ENCODE results near the gene CACNA1F. TPM values are rescaled to one million over a fixed set of nuclear protein-coding genes. Genes with fewer than 3 reads are reported as not detected.

Gene CACNA1F
- total and polyA plus RNA-seq, 9 of the 15 experiments (the other 6 are each of a cell fraction or from before 2014, with no cell fraction given) = under 0.01 to 0.41 (median 0.03) TPM; not detected in 3

DNA sequence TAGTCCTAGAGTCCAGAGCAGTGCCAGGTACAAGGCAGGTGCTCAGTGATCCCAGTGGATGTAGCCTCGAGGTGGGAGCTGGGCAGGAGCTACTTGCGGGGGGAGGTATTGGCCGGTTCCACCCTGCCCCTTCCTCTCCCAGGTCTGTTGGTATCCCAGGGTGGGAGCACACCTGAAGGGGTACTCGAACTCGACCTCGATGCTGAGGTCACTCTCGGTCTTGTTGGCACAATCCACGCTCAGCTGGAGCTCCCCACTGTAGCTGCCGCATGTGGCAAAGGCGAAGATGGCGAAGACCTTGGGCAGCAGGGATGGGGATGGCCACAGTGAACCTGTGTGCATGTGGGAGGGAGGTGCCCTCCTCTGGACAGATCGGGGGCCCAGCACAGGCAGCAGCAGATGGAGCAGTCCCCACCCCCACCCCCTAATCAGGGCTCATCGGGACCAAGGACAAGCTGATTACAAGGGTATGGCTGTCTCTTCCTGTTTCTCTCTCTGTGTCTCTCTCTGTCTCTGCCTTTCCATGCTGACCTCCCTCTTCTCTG, 35.5 kb downstream of the CACNA1F start:
- Histone ChIP-seq H3K79me2 (ENCODE audit: control insufficient read depth, insufficient read depth, low read length) (no peaks in the 10 kb centered on the region), H3K9me3 (replicated peaks; ENCODE audit: control insufficient read depth, insufficient read depth, low read depth, low read length) (no peaks in the 10 kb centered on the region), H3K4me2 (ENCODE audit: insufficient read depth, low read length) (peak overlapping the region; percentile 49; the same call in 1 of the 2 replicates), H3K36me3 (ENCODE audit: control insufficient read depth, insufficient read depth, low read length) (no peaks in the 10 kb centered on the region), H3K27me3 (ENCODE audit: control insufficient read depth in 2 of 2, insufficient read depth in 2 of 2, low read length in 2 of 2) (no peaks in the 10 kb centered on the region), H3K4me3 (no peak overlapping the region), H3K9ac (ENCODE audit: insufficient read depth in 1 of 2, low read depth in 2 of 2, low read length in 2 of 2) (peak overlapping the region in 1 of 2 experiments; percentile 49; a peak in 3 of 4 replicates), H3K4me1 (replicated peaks in 1 of 2; ENCODE audit: control insufficient read depth in 2 of 2, insufficient read depth in 2 of 2, low read length in 2 of 2) (peaks cover 30 to 37% of the 10 kb centered on the region in 2 experiments; a peak in 4 of 5 replicates), H4K20me1 (replicated peaks; ENCODE audit: control insufficient read depth, insufficient read depth, low read length) (no peaks in the 10 kb centered on the region), H3K9me1 (ENCODE audit: control insufficient read depth, insufficient read depth, low read length) (no peaks in the 10 kb centered on the region), H2AFZ (ENCODE audit: low read depth, low read length) (peak overlapping the region; percentile 51; the same call in 1 of the 2 replicates), H3K27ac (ENCODE audit: extremely low read depth, low read depth, low read length) (no peak overlapping the region)
- DNase-seq (ENCODE audit: extremely low read depth in 1 of 4, low spot score in 3 of 4) = no peak
- in situ Hi-C loops (cut with MboI) (no loop called here), intact Hi-C loops (cut with micrococcal nuclease) (no loop called here)
- no peak for ATAC-seq
- ChIA-PET POLR2A (interaction anchor here (0.6 to 0.8 kb wide), 2 partner anchors 17 to 23 kb away, joined by 3 to 5 read pairs; no protein-coding TSS in a partner anchor), CTCF (ENCODE audit: low intra/inter-chr PET ratio) (no interaction called here)
- BruUV-seq (replicated peaks) = no TSS peak
- FAIRE-seq = no peak
- 52% methylated on average over 9 of the region's 13 CpGs for WGBS (ENCODE audit: insufficient coverage, low coverage, missing lambda C conversion rate)
- TF ChIP-seq, protein P1, sequence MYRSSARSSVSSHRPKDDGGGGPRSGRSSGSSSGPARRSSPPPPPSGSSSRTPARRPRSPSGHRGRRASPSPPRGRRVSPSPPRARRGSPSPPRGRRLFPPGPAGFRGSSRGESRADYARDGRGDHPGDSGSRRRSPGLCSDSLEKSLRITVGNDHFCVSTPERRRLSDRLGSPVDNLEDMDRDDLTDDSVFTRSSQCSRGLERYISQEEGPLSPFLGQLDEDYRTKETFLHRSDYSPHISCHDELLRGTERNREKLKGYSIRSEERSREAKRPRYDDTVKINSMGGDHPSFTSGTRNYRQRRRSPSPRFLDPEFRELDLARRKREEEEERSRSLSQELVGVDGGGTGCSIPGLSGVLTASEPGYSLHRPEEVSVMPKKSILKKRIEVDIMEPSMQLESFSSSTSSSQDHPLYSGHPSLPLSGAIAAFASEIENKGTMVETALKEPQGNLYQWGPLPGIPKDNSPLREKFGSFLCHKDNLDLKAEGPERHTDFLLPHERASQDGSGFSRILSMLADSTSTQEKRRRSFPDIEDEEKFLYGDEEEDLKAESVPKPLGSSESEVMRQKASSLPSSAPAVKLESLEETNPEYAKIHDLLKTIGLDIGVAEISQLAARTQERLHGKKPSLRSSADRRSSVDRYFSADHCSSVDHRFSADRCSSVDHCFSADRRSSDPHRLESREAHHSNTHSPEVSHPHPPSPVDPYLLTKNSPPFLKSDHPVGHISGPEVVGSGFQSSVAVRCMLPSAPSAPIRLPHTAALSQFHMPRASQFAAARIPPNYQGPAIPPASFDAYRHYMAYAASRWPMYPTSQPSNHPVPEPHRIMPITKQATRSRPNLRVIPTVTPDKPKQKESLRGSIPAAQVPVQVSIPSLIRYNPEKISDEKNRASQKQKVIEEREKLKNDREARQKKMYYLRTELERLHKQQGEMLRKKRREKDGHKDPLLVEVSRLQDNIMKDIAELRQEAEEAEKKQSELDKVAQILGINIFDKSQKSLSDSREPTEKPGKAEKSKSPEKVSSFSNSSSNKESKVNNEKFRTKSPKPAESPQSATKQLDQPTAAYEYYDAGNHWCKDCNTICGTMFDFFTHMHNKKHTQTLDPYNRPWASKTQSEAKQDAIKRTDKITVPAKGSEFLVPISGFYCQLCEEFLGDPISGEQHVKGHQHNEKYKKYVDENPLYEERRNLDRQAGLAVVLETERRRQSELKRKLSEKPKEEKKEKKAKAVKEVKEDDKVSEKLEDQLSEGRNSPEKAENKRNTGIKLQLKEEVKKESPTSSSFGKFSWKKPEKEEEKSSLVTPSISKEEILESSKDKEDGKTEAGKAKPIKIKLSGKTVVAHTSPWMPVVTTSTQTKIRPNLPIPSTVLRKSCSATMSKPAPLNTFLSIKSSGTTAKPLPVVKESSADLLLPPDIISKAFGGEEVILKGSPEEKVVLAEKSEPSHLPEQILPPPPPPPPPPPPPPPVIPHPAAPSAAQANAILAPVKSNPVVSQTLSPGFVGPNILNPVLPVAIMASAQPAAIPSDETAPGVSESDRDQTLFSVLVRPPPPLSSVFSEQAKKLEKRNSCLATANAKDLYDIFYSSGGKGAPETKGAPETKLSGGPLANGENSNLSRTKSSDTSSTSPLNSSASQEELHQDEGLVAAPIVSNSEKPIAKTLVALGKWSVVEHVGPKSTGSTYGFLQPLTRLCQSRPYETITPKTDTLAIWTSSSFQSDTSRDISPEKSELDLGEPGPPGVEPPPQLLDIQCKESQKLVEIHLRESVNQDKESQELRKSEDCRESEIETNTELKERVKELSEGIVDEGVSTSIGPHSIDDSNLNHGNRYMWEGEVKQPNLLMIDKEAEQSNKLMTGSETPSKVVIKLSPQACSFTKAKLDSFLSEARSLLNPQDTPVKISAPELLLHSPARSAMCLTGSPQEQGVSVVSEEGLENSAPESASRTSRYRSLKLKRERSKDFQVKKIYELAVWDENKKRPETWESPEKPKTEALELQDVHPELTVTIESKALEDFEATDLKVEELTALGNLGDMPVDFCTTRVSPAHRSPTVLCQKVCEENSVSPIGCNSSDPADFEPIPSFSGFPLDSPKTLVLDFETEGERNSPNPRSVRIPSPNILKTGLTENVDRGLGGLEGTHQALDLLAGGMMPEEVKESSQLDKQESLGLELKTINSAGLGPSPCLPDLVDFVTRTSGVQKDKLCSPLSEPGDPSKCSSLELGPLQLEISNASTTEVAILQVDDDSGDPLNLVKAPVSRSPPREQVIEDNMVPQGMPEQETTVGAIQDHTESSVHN (IDR thresholded peaks at IDR 0.05; ENCODE audit: borderline replicate concordance in 1 of 2, low read depth in 1 of 2) = no peak
- TF ChIP-seq, protein P2, sequence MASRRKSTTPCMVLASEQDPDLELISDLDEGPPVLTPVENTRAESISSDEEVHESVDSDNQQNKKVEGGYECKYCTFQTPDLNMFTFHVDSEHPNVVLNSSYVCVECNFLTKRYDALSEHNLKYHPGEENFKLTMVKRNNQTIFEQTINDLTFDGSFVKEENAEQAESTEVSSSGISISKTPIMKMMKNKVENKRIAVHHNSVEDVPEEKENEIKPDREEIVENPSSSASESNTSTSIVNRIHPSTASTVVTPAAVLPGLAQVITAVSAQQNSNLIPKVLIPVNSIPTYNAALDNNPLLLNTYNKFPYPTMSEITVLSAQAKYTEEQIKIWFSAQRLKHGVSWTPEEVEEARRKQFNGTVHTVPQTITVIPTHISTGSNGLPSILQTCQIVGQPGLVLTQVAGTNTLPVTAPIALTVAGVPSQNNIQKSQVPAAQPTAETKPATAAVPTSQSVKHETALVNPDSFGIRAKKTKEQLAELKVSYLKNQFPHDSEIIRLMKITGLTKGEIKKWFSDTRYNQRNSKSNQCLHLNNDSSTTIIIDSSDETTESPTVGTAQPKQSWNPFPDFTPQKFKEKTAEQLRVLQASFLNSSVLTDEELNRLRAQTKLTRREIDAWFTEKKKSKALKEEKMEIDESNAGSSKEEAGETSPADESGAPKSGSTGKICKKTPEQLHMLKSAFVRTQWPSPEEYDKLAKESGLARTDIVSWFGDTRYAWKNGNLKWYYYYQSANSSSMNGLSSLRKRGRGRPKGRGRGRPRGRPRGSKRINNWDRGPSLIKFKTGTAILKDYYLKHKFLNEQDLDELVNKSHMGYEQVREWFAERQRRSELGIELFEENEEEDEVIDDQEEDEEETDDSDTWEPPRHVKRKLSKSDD (conservative IDR thresholded peaks at IDR 0.05; ENCODE audit: low read length) = no peak
- TF ChIP-seq NUFIP1 (IDR thresholded peaks at IDR 0.05; ENCODE audit: partially characterized antibody) (no peak), ZNF124 (CRISPR knock-in tag; IDR thresholded peaks at IDR 0.05) (no peak), TAL1 (IDR thresholded peaks at IDR 0.05) (no peak), RBM25 (IDR thresholded peaks at IDR 0.05; ENCODE audit: low read depth, low read length, severe bottlenecking) (no peak), ZNF24 (IDR thresholded peaks at IDR 0.05) (no peak), ZFPM2 (CRISPR knock-in tag; IDR thresholded peaks at IDR 0.05) (no peak), MTA1 (IDR thresholded peaks at IDR 0.05; ENCODE audit: borderline replicate concordance) (no peak), ZNF41 (CRISPR knock-in tag; conservative IDR thresholded peaks at IDR 0.05) (no peak), MCM5 (IDR thresholded peaks at IDR 0.05; ENCODE audit: low read depth) (no peak), TBL1XR1 (IDR thresholded peaks at IDR 0.05; ENCODE audit: low read length in 2 of 2) (no peak), KDM1A (IDR thresholded peaks at IDR 0.05) (no peak)
